Measurements from ENCODE around the gene CPPED1. TPM values are rescaled to one million over a fixed set of nuclear protein-coding genes. Genes with fewer than 3 reads are reported as not detected.

The CPPED1 gene
- total RNA-seq, 1 donor from 2014 or later = 41.3 TPM

DNA sequence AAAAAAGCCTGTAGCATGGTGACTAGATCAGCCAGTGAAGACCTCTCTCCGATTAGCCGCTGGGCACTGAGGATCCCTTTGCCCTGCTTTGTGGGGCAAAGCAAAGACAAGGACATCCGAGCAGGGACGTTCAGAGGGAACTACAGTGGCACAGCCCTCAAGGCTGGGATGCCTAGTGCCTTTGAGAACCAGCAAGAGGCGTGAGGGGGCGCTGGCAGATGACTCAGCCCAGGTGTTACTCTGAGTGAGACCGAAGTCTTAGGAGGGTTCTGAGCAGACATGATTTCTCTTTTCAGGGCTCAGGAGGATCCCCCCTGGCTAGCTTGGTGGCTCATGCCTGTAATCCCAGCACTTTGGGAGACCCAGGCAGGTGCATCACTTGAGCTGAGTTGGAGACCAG, 178.6 kb downstream of the CPPED1 start:
- TF ChIP-seq, protein P1, sequence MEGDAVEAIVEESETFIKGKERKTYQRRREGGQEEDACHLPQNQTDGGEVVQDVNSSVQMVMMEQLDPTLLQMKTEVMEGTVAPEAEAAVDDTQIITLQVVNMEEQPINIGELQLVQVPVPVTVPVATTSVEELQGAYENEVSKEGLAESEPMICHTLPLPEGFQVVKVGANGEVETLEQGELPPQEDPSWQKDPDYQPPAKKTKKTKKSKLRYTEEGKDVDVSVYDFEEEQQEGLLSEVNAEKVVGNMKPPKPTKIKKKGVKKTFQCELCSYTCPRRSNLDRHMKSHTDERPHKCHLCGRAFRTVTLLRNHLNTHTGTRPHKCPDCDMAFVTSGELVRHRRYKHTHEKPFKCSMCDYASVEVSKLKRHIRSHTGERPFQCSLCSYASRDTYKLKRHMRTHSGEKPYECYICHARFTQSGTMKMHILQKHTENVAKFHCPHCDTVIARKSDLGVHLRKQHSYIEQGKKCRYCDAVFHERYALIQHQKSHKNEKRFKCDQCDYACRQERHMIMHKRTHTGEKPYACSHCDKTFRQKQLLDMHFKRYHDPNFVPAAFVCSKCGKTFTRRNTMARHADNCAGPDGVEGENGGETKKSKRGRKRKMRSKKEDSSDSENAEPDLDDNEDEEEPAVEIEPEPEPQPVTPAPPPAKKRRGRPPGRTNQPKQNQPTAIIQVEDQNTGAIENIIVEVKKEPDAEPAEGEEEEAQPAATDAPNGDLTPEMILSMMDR (IDR thresholded peaks at IDR 0.05; ENCODE audit: partially characterized antibody, unreplicated experiment) = no peak
- Mint-ChIP-seq H3K27ac (ENCODE audit: unreplicated experiment) (no peak overlapping the region), H3K36me3 (ENCODE audit: unreplicated experiment) (no peaks in the 10 kb centered on the region), H3K4me1 (ENCODE audit: low read depth, unreplicated experiment) (no peaks in the 10 kb centered on the region), H3K4me3 (ENCODE audit: unreplicated experiment) (no peak overlapping the region), H3K9me3 (ENCODE audit: unreplicated experiment) (no peaks in the 10 kb centered on the region), H3K27me3 (ENCODE audit: unreplicated experiment) (peaks cover 2% of the 10 kb centered on the region)
- no peak for DNase-seq

DNA sequence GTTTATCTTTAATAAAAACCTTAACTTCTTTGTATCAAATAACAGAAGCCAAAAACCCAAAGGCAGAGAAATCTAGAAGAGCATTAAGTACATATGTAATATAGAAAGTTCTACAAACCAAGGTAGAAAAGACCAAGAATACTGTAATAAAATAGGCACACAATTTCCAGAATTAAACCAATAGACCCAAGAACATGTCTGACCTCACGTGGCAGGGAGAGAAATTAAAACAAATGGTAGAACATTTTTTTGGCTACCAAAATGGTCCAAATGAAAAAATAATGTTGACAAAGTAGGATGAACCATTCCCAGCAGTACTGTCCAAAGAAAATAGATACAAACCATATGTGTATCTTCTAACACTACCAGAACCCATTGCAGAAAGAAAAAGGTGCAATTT, 183.5 kb downstream of the CPPED1 start:
- TF ChIP-seq, protein P1 (IDR thresholded peaks at IDR 0.05; ENCODE audit: partially characterized antibody, unreplicated experiment) = no peak
- Mint-ChIP-seq H3K27me3 (ENCODE audit: unreplicated experiment) (peaks cover 1% of the 10 kb centered on the region), H3K27ac (ENCODE audit: unreplicated experiment) (no peak overlapping the region), H3K4me3 (ENCODE audit: unreplicated experiment) (no peak overlapping the region), H3K4me1 (ENCODE audit: low read depth, unreplicated experiment) (peaks cover 15% of the 10 kb centered on the region), H3K36me3 (ENCODE audit: unreplicated experiment) (no peaks in the 10 kb centered on the region), H3K9me3 (ENCODE audit: unreplicated experiment) (peaks cover 4% of the 10 kb centered on the region)
- no peak for DNase-seq

DNA sequence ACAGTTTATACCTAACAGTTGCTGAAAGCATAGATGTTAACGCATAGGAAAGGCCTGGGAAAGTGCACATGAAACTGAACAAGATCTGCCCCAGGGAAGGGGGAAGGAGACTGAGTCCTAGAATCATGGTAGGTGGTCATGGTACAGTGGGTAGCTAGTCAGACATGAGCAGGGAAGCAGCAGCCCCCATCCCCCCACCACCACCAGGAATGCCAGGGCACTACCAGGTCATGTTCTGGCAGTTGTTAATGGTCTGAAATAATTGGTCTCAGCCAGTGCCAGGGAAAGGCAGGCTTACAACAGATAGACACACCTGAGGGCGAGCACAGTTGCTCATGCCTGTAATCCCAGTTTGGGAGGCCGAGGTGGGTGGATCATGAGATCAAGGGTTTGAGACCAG, 185.2 kb downstream of the CPPED1 start:
- no peak for DNase-seq
- TF ChIP-seq, protein P1 (IDR thresholded peaks at IDR 0.05; ENCODE audit: partially characterized antibody, unreplicated experiment) = no peak
- H3K36me3 Mint-ChIP-seq (ENCODE audit: unreplicated experiment) = peaks cover 3% of the 10 kb centered on the region
- no peak overlapping the region for H3K4me3 Mint-ChIP-seq (ENCODE audit: unreplicated experiment)
- peaks cover 1% of the 10 kb centered on the region for H3K27me3 Mint-ChIP-seq (ENCODE audit: unreplicated experiment)
- H3K4me1 Mint-ChIP-seq (ENCODE audit: low read depth, unreplicated experiment) = peaks cover 17% of the 10 kb centered on the region
- H3K27ac Mint-ChIP-seq (ENCODE audit: unreplicated experiment) = no peak overlapping the region
- peaks cover 6% of the 10 kb centered on the region for H3K9me3 Mint-ChIP-seq (ENCODE audit: unreplicated experiment)

DNA sequence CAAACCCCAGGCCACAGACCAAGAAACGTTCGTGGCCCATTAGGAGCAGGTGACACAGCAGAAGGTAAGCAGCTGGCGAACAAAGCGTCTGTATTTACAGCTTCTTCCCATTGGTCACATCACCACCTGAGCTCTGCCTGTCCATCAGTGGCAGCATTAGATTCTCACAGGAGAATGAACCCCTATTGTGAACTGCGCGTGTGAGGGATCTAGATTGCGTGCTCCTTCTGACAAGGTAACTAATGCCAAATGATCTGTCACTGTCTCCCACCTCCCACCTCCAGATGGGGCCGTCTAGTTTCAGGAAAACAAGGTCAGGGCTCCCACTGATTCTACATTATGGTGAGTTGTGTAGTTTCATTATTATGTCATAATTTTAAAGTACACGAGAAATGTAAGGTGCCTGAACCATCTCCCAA, 186.3 kb downstream of the CPPED1 start:
- no peak overlapping the region for H3K4me3 Mint-ChIP-seq (ENCODE audit: unreplicated experiment)
- peaks cover 1% of the 10 kb centered on the region for H3K27me3 Mint-ChIP-seq (ENCODE audit: unreplicated experiment)
- TF ChIP-seq, protein P1 (IDR thresholded peaks at IDR 0.05; ENCODE audit: partially characterized antibody, unreplicated experiment) = no peak
- peak; percentile 20 for DNase-seq
- H3K9me3 Mint-ChIP-seq (ENCODE audit: unreplicated experiment) = peaks cover 6% of the 10 kb centered on the region
- H3K4me1 Mint-ChIP-seq (ENCODE audit: low read depth, unreplicated experiment) = peaks cover 18% of the 10 kb centered on the region
- H3K36me3 Mint-ChIP-seq (ENCODE audit: unreplicated experiment) = peaks cover 8% of the 10 kb centered on the region
- H3K27ac Mint-ChIP-seq (ENCODE audit: unreplicated experiment) = peak overlapping the region; percentile 59

DNA sequence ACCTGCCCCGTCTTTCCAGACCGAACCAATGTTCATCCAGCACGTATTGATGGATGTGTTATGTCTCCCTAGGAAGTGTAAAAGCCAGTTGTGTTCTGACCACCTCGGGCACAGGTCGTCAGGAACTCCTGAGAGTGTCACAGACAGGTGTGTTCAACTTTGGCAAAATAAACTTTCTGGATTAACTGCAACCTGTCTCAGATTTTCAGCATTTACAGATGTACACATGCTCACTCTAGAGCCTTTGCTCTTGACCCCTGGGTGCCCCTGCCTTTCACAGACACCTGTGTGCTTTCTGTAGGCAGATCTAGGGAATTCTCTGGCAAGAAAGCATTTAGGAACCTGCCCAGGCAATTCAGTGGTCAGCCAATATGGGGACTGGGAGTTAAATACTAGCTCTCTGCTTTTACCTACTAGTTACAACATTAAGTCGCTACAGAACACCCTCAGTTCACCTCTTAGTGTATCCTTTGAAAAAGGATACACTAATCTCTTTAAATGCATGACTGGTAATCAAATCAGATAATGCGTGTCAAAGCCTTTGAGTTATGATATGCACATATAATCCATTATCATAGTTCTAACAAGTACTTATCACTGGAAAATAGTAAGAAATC, 188.9 kb downstream of the CPPED1 start:
- Mint-ChIP-seq H3K27me3 (ENCODE audit: unreplicated experiment) (peaks cover 1% of the 10 kb centered on the region), H3K4me3 (ENCODE audit: unreplicated experiment) (no peak overlapping the region), H3K4me1 (ENCODE audit: low read depth, unreplicated experiment) (peaks cover 18% of the 10 kb centered on the region), H3K36me3 (ENCODE audit: unreplicated experiment) (peaks cover 13% of the 10 kb centered on the region), H3K27ac (ENCODE audit: unreplicated experiment) (no peak overlapping the region), H3K9me3 (ENCODE audit: unreplicated experiment) (peaks cover 6% of the 10 kb centered on the region)
- TF ChIP-seq, protein P1 (IDR thresholded peaks at IDR 0.05; ENCODE audit: partially characterized antibody, unreplicated experiment) = no peak
- DNase-seq = no peak

Data from glutamatergic neuron (in vitro differentiated cells).